ENCODE measurements around the gene PIPOX. TPM values are rescaled to one million over a fixed set of nuclear protein-coding genes. Genes with fewer than 3 reads are reported as not detected.
A peak's percentile ranks its signal among the peaks of the same experiment; 100 is the strongest.

The PIPOX gene
- total RNA-seq, 6 experiments from 2014 or later, result 167 to 322 (median 226) TPM

- WGBS (ENCODE audit: insufficient coverage, low coverage, low lambda C conversion rate, missing lambda C conversion rate), result 90% methylated on average over 6 of the region's 6 CpGs
- no peak for ATAC-seq
Observed at GRCh38 chr17:29041571-29041970, 1.4 kb upstream of the PIPOX start.

DNA sequence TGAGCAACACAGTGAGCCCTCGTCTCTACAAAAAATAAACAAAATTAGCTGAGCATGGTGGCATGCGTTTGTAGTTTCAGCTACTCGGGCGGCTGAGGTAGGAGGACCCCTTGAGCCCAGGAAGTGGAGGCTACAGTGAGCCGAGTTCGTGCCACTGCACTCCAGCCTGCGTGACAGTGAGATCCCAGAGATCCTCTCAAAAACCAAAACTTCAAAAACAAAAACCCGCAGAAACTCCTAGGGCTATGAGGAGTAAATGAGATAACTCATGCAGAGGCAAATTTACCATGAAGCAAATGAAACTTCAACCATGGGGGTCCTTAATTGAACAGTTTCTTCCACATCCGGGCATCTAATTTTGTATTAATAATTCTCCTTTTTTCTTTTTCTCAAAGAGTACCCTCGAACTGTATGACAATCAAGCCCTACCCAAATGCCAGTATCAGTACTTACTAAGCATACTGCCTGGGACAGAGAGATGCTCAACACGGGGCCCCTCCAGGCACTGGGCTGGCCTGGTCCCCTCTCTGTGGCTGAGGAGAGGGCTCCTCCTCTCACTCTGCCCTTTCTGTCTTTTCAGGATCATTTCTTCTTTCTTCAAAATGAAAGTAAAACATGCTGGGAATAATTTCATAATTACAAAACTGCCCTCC, 789 bp upstream of the PIPOX start:
- TF ChIP-seq, protein P1, sequence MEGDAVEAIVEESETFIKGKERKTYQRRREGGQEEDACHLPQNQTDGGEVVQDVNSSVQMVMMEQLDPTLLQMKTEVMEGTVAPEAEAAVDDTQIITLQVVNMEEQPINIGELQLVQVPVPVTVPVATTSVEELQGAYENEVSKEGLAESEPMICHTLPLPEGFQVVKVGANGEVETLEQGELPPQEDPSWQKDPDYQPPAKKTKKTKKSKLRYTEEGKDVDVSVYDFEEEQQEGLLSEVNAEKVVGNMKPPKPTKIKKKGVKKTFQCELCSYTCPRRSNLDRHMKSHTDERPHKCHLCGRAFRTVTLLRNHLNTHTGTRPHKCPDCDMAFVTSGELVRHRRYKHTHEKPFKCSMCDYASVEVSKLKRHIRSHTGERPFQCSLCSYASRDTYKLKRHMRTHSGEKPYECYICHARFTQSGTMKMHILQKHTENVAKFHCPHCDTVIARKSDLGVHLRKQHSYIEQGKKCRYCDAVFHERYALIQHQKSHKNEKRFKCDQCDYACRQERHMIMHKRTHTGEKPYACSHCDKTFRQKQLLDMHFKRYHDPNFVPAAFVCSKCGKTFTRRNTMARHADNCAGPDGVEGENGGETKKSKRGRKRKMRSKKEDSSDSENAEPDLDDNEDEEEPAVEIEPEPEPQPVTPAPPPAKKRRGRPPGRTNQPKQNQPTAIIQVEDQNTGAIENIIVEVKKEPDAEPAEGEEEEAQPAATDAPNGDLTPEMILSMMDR (IDR thresholded peaks at IDR 0.05), result no peak
- TF ChIP-seq POLR2A (IDR thresholded peaks at IDR 0.05), result no peak
- 43% methylated on average over 4 of the region's 11 CpGs for WGBS (ENCODE audit: insufficient coverage, low coverage, low lambda C conversion rate, missing lambda C conversion rate)
- DNase-seq, result no peak
- Histone ChIP-seq H3K9me3 (no peaks in the 10 kb centered on the region), H3K4me3 (peak overlapping the region; percentile 47 to 84 (median 75)), H3K4me1 (peaks cover 0 to 25% (median 8%) of the 10 kb centered on the region in 4 donors), H3K27ac (peak overlapping the region; percentile 42 to 80 (median 64)), H3K36me3 (peaks cover 0 to 6% (median 0%) of the 10 kb centered on the region in 4 donors), H3K27me3 (no peaks in the 10 kb centered on the region)
- intact Hi-C loops (cut with DNase I), result no loop called here
- ATAC-seq, result peak in 1 of 4 donors; percentile 30

More at GRCh38 chr17:29041571-29041970, 1.4 kb upstream of the PIPOX start:
- TF ChIP-seq, protein P1 (IDR thresholded peaks at IDR 0.05), result no peak
- no peak for TF ChIP-seq POLR2A (IDR thresholded peaks at IDR 0.05)
- Histone ChIP-seq H3K27ac (no peak overlapping the region), H3K27me3 (no peaks in the 10 kb centered on the region), H3K36me3 (peaks cover 0 to under 1% (median 0%) of the 10 kb centered on the region in 4 donors), H3K9me3 (no peaks in the 10 kb centered on the region), H3K4me3 (no peak overlapping the region), H3K4me1 (peaks cover 0 to 19% (median 5%) of the 10 kb centered on the region in 4 donors)
- DNase-seq, result no peak
- intact Hi-C loops (cut with DNase I), result no loop called here

GRCh38 chr17:29043539-29044145, 701 bp downstream of the PIPOX start:
- peak overlapping the region; percentile 47 to 84 (median 75) for H3K4me3 ChIP-seq
- H3K36me3 ChIP-seq, result peaks cover 0 to 17% (median 0%) of the 10 kb centered on the region in 4 donors
- intact Hi-C loops (cut with DNase I), result no loop called here
- no peak for TF ChIP-seq POLR2A (IDR thresholded peaks at IDR 0.05)
- TF ChIP-seq, protein P1 (IDR thresholded peaks at IDR 0.05), result no peak
- 26% methylated on average over 3 of the region's 3 CpGs for WGBS (ENCODE audit: insufficient coverage, low coverage, low lambda C conversion rate, missing lambda C conversion rate)
- peak in 2 of 4 donors; percentile 2 to 7 for ATAC-seq
- no peaks in the 10 kb centered on the region for H3K27me3 ChIP-seq
- peaks cover 0 to 39% (median 11%) of the 10 kb centered on the region in 4 donors for H3K4me1 ChIP-seq
- DNase-seq, result no peak
- no peaks in the 10 kb centered on the region for H3K9me3 ChIP-seq
- peak overlapping the region; percentile 42 to 80 (median 64) for H3K27ac ChIP-seq

- Histone ChIP-seq H3K36me3 (peaks cover 0 to 29% (median 0%) of the 10 kb centered on the region in 4 donors), H3K9me3 (no peaks in the 10 kb centered on the region), H3K27ac (peak overlapping the region in 1 of 3 donors; percentile 80), H3K27me3 (no peaks in the 10 kb centered on the region), H3K4me1 (peaks cover 0 to 52% (median 14%) of the 10 kb centered on the region in 4 donors), H3K4me3 (peak overlapping the region in 2 of 3 donors; percentile 75 to 84)
- peak in 2 of 3 donors; percentile 66 to 75 for DNase-seq
- peak in 1 of 4 donors; percentile 17 for ATAC-seq
- intact Hi-C loops (cut with DNase I), result loop anchor here in 1 of 2 donors (5.0 kb wide), 1 partner anchor 62 kb away; no protein-coding TSS in a partner anchor
- TF ChIP-seq POLR2A (IDR thresholded peaks at IDR 0.05), result no peak
- TF ChIP-seq, protein P1 (IDR thresholded peaks at IDR 0.05), result no peak
- WGBS (ENCODE audit: insufficient coverage, low coverage, low lambda C conversion rate, missing lambda C conversion rate), result 45% methylated on average over 4 of the region's 4 CpGs
Observed at GRCh38 chr17:29045026-29045425, 2.1 kb downstream of the PIPOX start.

All from right lobe of liver (tissue), 6 donors.